B cell (primary cell): ENCODE measurements around the gene TEKT1. TPM values are rescaled to one million over a fixed set of nuclear protein-coding genes. Genes with fewer than 3 reads are reported as not detected.

Experiments used
- ATAC-seq: fragments of 200-7000 bp; cut with Tn5 transposase; one replicate; pipeline ENCODE4 v1.10.0; 2021; ENCODE audit warnings: low read depth, mild to moderate bottlenecking, moderate number of reproducible peaks, moderate library complexity
- CTCF ChIA-PET: fragments of 350-600 bp; sonication (Branson Sonifier 250); formaldehyde crosslinking; loops from one replicate; lab custom pipeline; 2021; ENCODE audit warnings: antibody characterized with exemption, inconsistent platforms; lab: Charles Lee
- POLR2A ChIA-PET: fragments of 350-600 bp; sonication (Branson Sonifier 250); formaldehyde crosslinking; loops from one replicate; lab custom pipeline; 2021; ENCODE audit warnings: antibody characterized with exemption; lab: Charles Lee
- DNase-seq: peaks from one replicate; pipeline ENCODE4 v3.0.0; 2013
- H2AFZ ChIP-seq: 2 replicates; pipeline ENCODE4 v1.6.1; 2012; ENCODE audit warnings: mild to moderate bottlenecking, low read depth, low read length; ENCODE audit not compliant: insufficient read depth, poor library complexity, severe bottlenecking
- H3K27ac ChIP-seq, 2 donors: 1 replicate in 1 of 2; 2 replicates in 1 of 2; pipeline ENCODE4 v1.5.1; 2012 to 2013; ENCODE audit warnings: low read length in 2 of 2, mild to moderate bottlenecking in 2 of 2, moderate library complexity in 1 of 2
- H3K27me3 ChIP-seq, 4 experiments: fragments of 200-600 bp in 1 of 4; sonication (generic) in 1 of 4; replicated peaks in 1 of 4; 1 replicate in 2 of 4; 2 replicates in 2 of 4; pipeline versions ENCODE4 v1.6.1 to v1.7.0; 2013 to 2016; ENCODE audit warnings: low read length in 3 of 4, mild to moderate bottlenecking in 2 of 4, mixed read lengths in 1 of 4, moderate library complexity in 1 of 4; ENCODE audit not compliant: insufficient read depth in 4 of 4, control insufficient read depth in 3 of 4; ENCODE audit errors: control extremely low read depth in 1 of 4
- H3K36me3 ChIP-seq, 2 experiments: replicated peaks in 1 of 2; 1 replicate in 1 of 2; 2 replicates in 1 of 2; pipeline versions ENCODE4 v1.6.1 to v1.7.1; 2013; ENCODE audit warnings: low read length in 1 of 2; ENCODE audit not compliant: insufficient read depth in 2 of 2, control insufficient read depth in 1 of 2; ENCODE audit errors: control extremely low read depth in 1 of 2, extremely low read depth in 1 of 2
- H3K4me1 ChIP-seq, 2 donors: fragments of 200-600 bp in 1 of 2; sonication (generic) in 1 of 2; 1 replicate in 1 of 2; 2 replicates in 1 of 2; pipeline versions ENCODE4 v1.5.1 to v1.6.1; 2013 to 2017; ENCODE audit warnings: low read length in 2 of 2; ENCODE audit not compliant: control insufficient read depth in 2 of 2, insufficient read depth in 2 of 2
- H3K4me2 ChIP-seq: replicated peaks from 2 replicates; pipeline ENCODE3; 2012; ENCODE audit warnings: mild to moderate bottlenecking, low read depth, low read length; ENCODE audit not compliant: poor library complexity, severe bottlenecking
- H3K4me3 ChIP-seq, 5 experiments: fragments of 200-600 bp in 1 of 5; sonication (generic) in 1 of 5; 1 replicate in 3 of 5; 2 replicates in 2 of 5; pipeline versions ENCODE4 v1.5.1 to v1.7.0; 2011 to 2016; ENCODE audit warnings: low read length in 4 of 5, mild to moderate bottlenecking in 4 of 5, low read depth in 2 of 5, control low read depth in 1 of 5, moderate library complexity in 1 of 5; ENCODE audit not compliant: insufficient read depth in 1 of 5; ENCODE audit errors: control extremely low read depth in 1 of 5, extremely low read depth in 1 of 5
- H3K79me2 ChIP-seq: fragments of 200-600 bp; sonication (generic); one replicate; pipeline ENCODE4 v1.6.0; 2016; ENCODE audit warnings: low read length; ENCODE audit not compliant: control insufficient read depth, insufficient read depth
- H3K9ac ChIP-seq: fragments of 200-600 bp; sonication (generic); 2 replicates; pipeline ENCODE4 v1.6.1; 2017; ENCODE audit warnings: mild to moderate bottlenecking, low read length, moderate library complexity
- H3K9me3 ChIP-seq, 3 donors: one replicate each; pipeline versions ENCODE4 v1.6.1 to v1.7.1; 2013; ENCODE audit warnings: low read length in 2 of 3; ENCODE audit not compliant: control insufficient read depth in 2 of 3, insufficient read depth in 1 of 3; ENCODE audit errors: control extremely low read depth in 1 of 3
- H4K20me1 ChIP-seq: 2 replicates; pipeline ENCODE4 v1.6.0; 2012; ENCODE audit warnings: mild to moderate bottlenecking, low read length; ENCODE audit not compliant: insufficient read depth, control insufficient read depth, poor library complexity, severe bottlenecking
- H3K27ac Mint-ChIP-seq: one replicate; pipeline ENCODE4 v1.8.0; 2021; ENCODE audit warnings: mixed read lengths
- H3K27me3 Mint-ChIP-seq: one replicate; pipeline ENCODE4 v1.8.0; 2021; ENCODE audit warnings: mixed read lengths
- H3K4me1 Mint-ChIP-seq: one replicate; pipeline ENCODE4 v1.8.0; 2021; ENCODE audit warnings: mixed read lengths
- H3K4me3 Mint-ChIP-seq: one replicate; pipeline ENCODE4 v1.8.0; 2021; ENCODE audit warnings: mixed read lengths
- H3K9me3 Mint-ChIP-seq: one replicate; pipeline ENCODE4 v1.8.0; 2022; ENCODE audit warnings: mixed read lengths; ENCODE audit not compliant: insufficient read depth
- EZH2 ChIP-seq: IDR thresholded peaks from 2 replicates; pipeline ENCODE4 v1.6.1; 2012; ENCODE audit warnings: borderline replicate concordance, low read depth, mild to moderate bottlenecking, moderate library complexity, low read length; ENCODE audit not compliant: insufficient read depth, poor library complexity, severe bottlenecking
- WGBS: methylation state at CpG from one replicate; pipeline ENCODE4 v1.1.5; 2013; ENCODE audit warnings: missing lambda C conversion rate; ENCODE audit not compliant: insufficient coverage; 5-methylcytosine and 5-hydroxymethylcytosine counted together
- intact Hi-C: fragments of 100-400 bp; cut with micrococcal nuclease; formaldehyde crosslinking; loops from one replicate; pipeline ENCODE4 v1.10.0; 2022
- polyA plus RNA-seq: library from polyadenylated mRNA; depleted of rRNA; stranded (reverse); fragments of >200 nt; gene quantifications from 2 replicates; pipeline ENCODE4 v1.2.3, GENCODE V29; 2012
- total RNA-seq, 2 donors: library from RNA; stranded (reverse); fragments of 120-200 nt in 1 of 2; gene quantifications; 1 replicate in 1 of 2; 2 replicates in 1 of 2; pipeline versions ENCODE4 v1.2.3 to v1.2.4, GENCODE V29; 2013 to 2022
- TF ChIP-seq, protein P1 (sequence below): fragments of 200-600 bp; IDR thresholded peaks from one replicate; pipeline ENCODE4 v1.8.0; 2022; ENCODE audit warnings: antibody characterized with exemption, mild to moderate bottlenecking

TEKT1 gene
- total and polyA plus RNA-seq, 2 donors (not counting 1 experiment from before 2014, with no cell fraction given): not detected

DNA sequence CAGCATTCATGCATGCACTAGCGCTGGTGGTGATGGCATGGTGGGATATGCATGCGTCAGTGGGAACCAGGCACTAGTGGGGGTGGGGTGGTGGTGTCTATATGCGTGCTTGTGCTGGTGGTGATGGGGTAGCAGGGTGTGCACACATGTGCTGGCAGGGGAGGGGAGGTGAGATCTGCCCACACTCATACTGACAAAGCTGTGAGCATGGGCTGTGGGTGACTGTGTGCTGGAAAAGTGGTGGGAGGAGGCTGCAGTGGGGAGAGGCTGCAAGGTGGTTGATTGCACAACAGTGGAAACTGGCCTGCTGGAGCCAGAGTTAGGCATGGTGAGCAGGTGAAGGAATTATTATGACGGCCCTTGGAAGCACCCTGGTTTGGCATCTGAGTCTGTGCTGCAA lies 31.3 kb upstream of the TEKT1 start:
- Mint-ChIP-seq H3K27me3 (peaks cover 39% of the 10 kb centered on the region), H3K27ac (no peak overlapping the region), H3K9me3 (no peaks in the 10 kb centered on the region), H3K4me1 (peaks cover 3% of the 10 kb centered on the region), H3K4me3 (no peak overlapping the region)
- CTCF ChIA-PET: no interaction called here
- Histone ChIP-seq H3K4me3 (no peak overlapping the region), H3K4me1 (no peaks in the 10 kb centered on the region), H3K27ac (no peak overlapping the region), H3K9ac (no peak overlapping the region), H3K9me3 (peaks cover 0 to 8% (median 0%) of the 10 kb centered on the region in 3 donors), H3K79me2 (no peaks in the 10 kb centered on the region), H2AFZ (no peak overlapping the region), H3K36me3 (no peaks in the 10 kb centered on the region), H3K27me3 (peaks cover 0 to 15% (median 4%) of the 10 kb centered on the region in 4 experiments), H3K4me2 (no peak overlapping the region), H4K20me1 (no peaks in the 10 kb centered on the region)
- WGBS: 82% methylated on average over 4 of the region's 4 CpGs
- TF ChIP-seq, protein P1, sequence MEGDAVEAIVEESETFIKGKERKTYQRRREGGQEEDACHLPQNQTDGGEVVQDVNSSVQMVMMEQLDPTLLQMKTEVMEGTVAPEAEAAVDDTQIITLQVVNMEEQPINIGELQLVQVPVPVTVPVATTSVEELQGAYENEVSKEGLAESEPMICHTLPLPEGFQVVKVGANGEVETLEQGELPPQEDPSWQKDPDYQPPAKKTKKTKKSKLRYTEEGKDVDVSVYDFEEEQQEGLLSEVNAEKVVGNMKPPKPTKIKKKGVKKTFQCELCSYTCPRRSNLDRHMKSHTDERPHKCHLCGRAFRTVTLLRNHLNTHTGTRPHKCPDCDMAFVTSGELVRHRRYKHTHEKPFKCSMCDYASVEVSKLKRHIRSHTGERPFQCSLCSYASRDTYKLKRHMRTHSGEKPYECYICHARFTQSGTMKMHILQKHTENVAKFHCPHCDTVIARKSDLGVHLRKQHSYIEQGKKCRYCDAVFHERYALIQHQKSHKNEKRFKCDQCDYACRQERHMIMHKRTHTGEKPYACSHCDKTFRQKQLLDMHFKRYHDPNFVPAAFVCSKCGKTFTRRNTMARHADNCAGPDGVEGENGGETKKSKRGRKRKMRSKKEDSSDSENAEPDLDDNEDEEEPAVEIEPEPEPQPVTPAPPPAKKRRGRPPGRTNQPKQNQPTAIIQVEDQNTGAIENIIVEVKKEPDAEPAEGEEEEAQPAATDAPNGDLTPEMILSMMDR: no peak
- no peak for TF ChIP-seq EZH2
- no peak for ATAC-seq
- DNase-seq: no peak
- POLR2A ChIA-PET: no interaction called here
- intact Hi-C loops: no loop called here

DNA sequence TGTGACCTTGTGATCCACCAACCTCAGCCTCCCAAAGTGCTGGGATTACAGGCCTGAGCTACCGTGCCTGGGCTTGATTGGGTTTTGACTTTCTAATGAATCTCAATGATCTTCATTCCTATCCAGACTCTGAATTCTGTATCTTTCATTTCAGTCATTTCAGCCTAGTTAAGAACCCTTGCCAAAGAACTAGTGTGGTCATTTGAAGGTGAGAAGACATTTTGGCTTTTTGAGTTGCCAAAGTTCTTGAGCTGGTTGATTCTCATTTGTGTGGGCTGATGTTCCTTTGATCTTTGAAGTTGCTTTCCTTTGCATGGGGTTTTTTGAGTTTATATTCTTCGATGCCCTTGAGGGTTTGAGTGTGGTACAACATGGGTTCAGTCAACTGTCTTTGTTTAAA lies 30.6 kb upstream of the TEKT1 start:
- H3K4me1 Mint-ChIP-seq: peaks cover 10% of the 10 kb centered on the region
- POLR2A ChIA-PET: no interaction called here
- 75% methylated on average over 2 of the region's 2 CpGs for WGBS

More for the DNA sequence above, 30.6 kb upstream of the TEKT1 start:
- peaks cover 0 to 15% (median 4%) of the 10 kb centered on the region in 4 experiments for H3K27me3 ChIP-seq
- H3K79me2 ChIP-seq: no peaks in the 10 kb centered on the region
- peaks cover 0 to 8% (median 0%) of the 10 kb centered on the region in 3 donors for H3K9me3 ChIP-seq
- no peak overlapping the region for H3K4me3 ChIP-seq
- no peak overlapping the region for H3K9ac ChIP-seq
- no peak for ATAC-seq
- Mint-ChIP-seq H3K9me3 (no peaks in the 10 kb centered on the region), H3K4me3 (no peak overlapping the region), H3K27me3 (peaks cover 43% of the 10 kb centered on the region), H3K27ac (no peak overlapping the region)
- no peak overlapping the region for H3K4me2 ChIP-seq
- no peaks in the 10 kb centered on the region for H3K36me3 ChIP-seq
- H4K20me1 ChIP-seq: no peaks in the 10 kb centered on the region
- no peak overlapping the region for H3K27ac ChIP-seq
- no peak overlapping the region for H2AFZ ChIP-seq
- intact Hi-C loops: no loop called here
- CTCF ChIA-PET: interaction anchor here (1.0 kb wide), 1 partner anchor 142 kb away, joined by 3 read pairs; no protein-coding TSS in a partner anchor
- H3K4me1 ChIP-seq: no peaks in the 10 kb centered on the region
- TF ChIP-seq EZH2: no peak
- TF ChIP-seq, protein P1: no peak
- DNase-seq: no peak
